SK-N-SH treated with all-trans-retinoic acid at 6 μM for 48 hours (cell line): ENCODE measurements around the gene FHIT.

ENCODE experiments used
- ATAC-seq: fragments of 200-7000 bp; cut with Tn5 transposase; 3 replicates; pipeline ENCODE4 v1.9.1; 2020; ENCODE audit warnings: mild to moderate bottlenecking, moderate library complexity
- ARNTL ChIP-seq: fragments of 450-650 bp; formaldehyde crosslinking; IDR thresholded peaks from 2 replicates; pipeline ENCODE4 v1.5.0; 2020; ENCODE audit warnings: low read depth, mild to moderate bottlenecking, moderate library complexity, borderline replicate concordance
- BACH2 ChIP-seq: fragments of 250-450 bp; sonication (Bioruptor Pico); IDR thresholded peaks from 2 replicates; pipeline ENCODE4 v1.9.0; 2021; ENCODE audit warnings: mild to moderate bottlenecking, borderline replicate concordance
- CSDC2 ChIP-seq: fragments of 250-450 bp; sonication (Bioruptor Pico); IDR thresholded peaks from 2 replicates; pipeline ENCODE4 v1.5.0; 2020; ENCODE audit warnings: mild to moderate bottlenecking, moderate library complexity
- ESRRG ChIP-seq: fragments of 250-450 bp; sonication (Bioruptor Pico); IDR thresholded peaks from 2 replicates; pipeline ENCODE4 v1.6.1; 2021; ENCODE audit warnings: mild to moderate bottlenecking
- ISL1 ChIP-seq: fragments of 250-450 bp; sonication (Bioruptor Pico); IDR thresholded peaks from 2 replicates; pipeline ENCODE4 v2.1.2; 2022; ENCODE audit warnings: mild to moderate bottlenecking, moderate library complexity
- OSR1 ChIP-seq: fragments of 250-450 bp; sonication (Bioruptor Pico); IDR thresholded peaks from 2 replicates; pipeline ENCODE4 v1.8.0; 2022; ENCODE audit warnings: moderate library complexity, mild to moderate bottlenecking, inconsistent platforms
- PPARA ChIP-seq: fragments of 250-450 bp; sonication (Bioruptor Pico); IDR thresholded peaks from 2 replicates; pipeline ENCODE4 v1.5.0; 2020; ENCODE audit warnings: mild to moderate bottlenecking, borderline replicate concordance
- SNAI2 ChIP-seq: fragments of 250-450 bp; sonication (Bioruptor Pico); IDR thresholded peaks from 2 replicates; pipeline ENCODE4 v1.5.0; 2020; ENCODE audit warnings: mild to moderate bottlenecking, moderate library complexity
- TCF4 ChIP-seq: fragments of 250-450 bp; sonication (Bioruptor Pico); IDR thresholded peaks from 2 replicates; pipeline ENCODE4 v1.8.0; 2021; ENCODE audit warnings: mild to moderate bottlenecking, moderate library complexity, borderline replicate concordance
- TOX ChIP-seq: fragments of 250-450 bp; sonication (Bioruptor Pico); IDR thresholded peaks from 2 replicates; pipeline ENCODE4 v1.8.0; 2021; ENCODE audit warnings: mild to moderate bottlenecking, moderate library complexity, borderline replicate concordance
- ZC3H10 ChIP-seq: fragments of 250-450 bp; sonication (Bioruptor Pico); IDR thresholded peaks from 2 replicates; pipeline ENCODE4 v1.5.1; 2021; ENCODE audit warnings: mild to moderate bottlenecking, moderate library complexity
- ZFP3 ChIP-seq: fragments of 250-450 bp; sonication (Bioruptor Pico); IDR thresholded peaks from 2 replicates; pipeline ENCODE4 v1.5.0; 2020; ENCODE audit warnings: mild to moderate bottlenecking, moderate library complexity
- ZFP30 ChIP-seq: fragments of 450-650 bp; formaldehyde crosslinking; IDR thresholded peaks from 2 replicates; pipeline ENCODE4 v1.5.0; 2022; ENCODE audit warnings: mild to moderate bottlenecking, moderate library complexity
- ZNF565 ChIP-seq: fragments of 450-650 bp; formaldehyde crosslinking; conservative IDR thresholded peaks from 2 replicates; pipeline ENCODE4 v1.5.0; 2020; ENCODE audit warnings: low read depth, mild to moderate bottlenecking, moderate library complexity
- ZNF70 ChIP-seq: fragments of 450-650 bp; formaldehyde crosslinking; IDR thresholded peaks from 2 replicates; pipeline ENCODE4 v1.5.0; 2020; ENCODE audit warnings: mild to moderate bottlenecking, moderate library complexity
- ZNF8 ChIP-seq: fragments of 450-650 bp; formaldehyde crosslinking; IDR thresholded peaks from 2 replicates; pipeline ENCODE4 v1.5.0; 2020; ENCODE audit warnings: mild to moderate bottlenecking, moderate library complexity
- TF ChIP-seq, protein P1 (sequence below): fragments of 250-450 bp; sonication (Bioruptor Pico); IDR thresholded peaks from 2 replicates; pipeline ENCODE4 v1.5.1; 2021; ENCODE audit warnings: mild to moderate bottlenecking, moderate library complexity
- TF ChIP-seq, protein P2 (sequence below): fragments of 250-450 bp; sonication (Bioruptor Pico); IDR thresholded peaks from 2 replicates; pipeline ENCODE4 v1.8.0; 2020; ENCODE audit warnings: mild to moderate bottlenecking, moderate library complexity, borderline replicate concordance
- TF ChIP-seq, protein P3 (sequence below): fragments of 250-450 bp; sonication (Bioruptor Pico); IDR thresholded peaks from 2 replicates; pipeline ENCODE4 v1.5.1; 2020; ENCODE audit warnings: low read depth, mild to moderate bottlenecking, moderate library complexity

Gene FHIT

DNA sequence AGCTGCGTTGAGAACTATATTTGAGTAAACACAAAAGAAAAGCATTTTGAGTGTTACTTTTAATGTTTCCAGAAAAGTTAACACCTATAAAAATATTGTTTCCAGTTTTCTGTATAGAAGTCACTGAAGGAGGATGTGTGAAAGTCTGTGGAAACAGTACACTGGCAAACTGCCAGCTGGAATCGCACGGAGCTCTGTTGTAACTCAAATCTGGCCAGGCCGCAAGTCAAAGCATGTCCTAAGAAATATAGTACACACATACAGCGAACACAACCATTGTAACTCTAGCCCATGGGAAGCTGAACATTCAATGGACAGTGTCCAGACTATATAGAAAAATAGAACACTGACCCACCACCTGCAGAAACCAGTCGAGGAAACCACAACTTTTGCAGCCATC, 657.2 kb downstream of the FHIT start:
- TF ChIP-seq ZNF70 (CRISPR knock-in tag) = no peak
- no peak for TF ChIP-seq ESRRG (CRISPR knock-in tag)
- TF ChIP-seq ZC3H10 = no peak
- TF ChIP-seq ISL1 (CRISPR knock-in tag) = no peak
- no peak for TF ChIP-seq PPARA
- no peak for TF ChIP-seq ZFP3 (CRISPR knock-in tag)
- TF ChIP-seq TOX (CRISPR knock-in tag) = no peak
- TF ChIP-seq, protein P1, sequence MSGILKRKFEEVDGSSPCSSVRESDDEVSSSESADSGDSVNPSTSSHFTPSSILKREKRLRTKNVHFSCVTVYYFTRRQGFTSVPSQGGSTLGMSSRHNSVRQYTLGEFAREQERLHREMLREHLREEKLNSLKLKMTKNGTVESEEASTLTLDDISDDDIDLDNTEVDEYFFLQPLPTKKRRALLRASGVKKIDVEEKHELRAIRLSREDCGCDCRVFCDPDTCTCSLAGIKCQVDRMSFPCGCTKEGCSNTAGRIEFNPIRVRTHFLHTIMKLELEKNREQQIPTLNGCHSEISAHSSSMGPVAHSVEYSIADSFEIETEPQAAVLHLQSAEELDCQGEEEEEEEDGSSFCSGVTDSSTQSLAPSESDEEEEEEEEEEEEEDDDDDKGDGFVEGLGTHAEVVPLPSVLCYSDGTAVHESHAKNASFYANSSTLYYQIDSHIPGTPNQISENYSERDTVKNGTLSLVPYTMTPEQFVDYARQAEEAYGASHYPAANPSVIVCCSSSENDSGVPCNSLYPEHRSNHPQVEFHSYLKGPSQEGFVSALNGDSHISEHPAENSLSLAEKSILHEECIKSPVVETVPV (CRISPR knock-in tag) = no peak
- TF ChIP-seq CSDC2 (CRISPR knock-in tag) = no peak
- TF ChIP-seq OSR1 (CRISPR knock-in tag) = no peak
- TF ChIP-seq ARNTL = no peak
- TF ChIP-seq, protein P2, sequence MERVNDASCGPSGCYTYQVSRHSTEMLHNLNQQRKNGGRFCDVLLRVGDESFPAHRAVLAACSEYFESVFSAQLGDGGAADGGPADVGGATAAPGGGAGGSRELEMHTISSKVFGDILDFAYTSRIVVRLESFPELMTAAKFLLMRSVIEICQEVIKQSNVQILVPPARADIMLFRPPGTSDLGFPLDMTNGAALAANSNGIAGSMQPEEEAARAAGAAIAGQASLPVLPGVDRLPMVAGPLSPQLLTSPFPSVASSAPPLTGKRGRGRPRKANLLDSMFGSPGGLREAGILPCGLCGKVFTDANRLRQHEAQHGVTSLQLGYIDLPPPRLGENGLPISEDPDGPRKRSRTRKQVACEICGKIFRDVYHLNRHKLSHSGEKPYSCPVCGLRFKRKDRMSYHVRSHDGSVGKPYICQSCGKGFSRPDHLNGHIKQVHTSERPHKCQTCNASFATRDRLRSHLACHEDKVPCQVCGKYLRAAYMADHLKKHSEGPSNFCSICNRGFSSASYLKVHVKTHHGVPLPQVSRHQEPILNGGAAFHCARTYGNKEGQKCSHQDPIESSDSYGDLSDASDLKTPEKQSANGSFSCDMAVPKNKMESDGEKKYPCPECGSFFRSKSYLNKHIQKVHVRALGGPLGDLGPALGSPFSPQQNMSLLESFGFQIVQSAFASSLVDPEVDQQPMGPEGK (CRISPR knock-in tag) = no peak
- TF ChIP-seq ZFP30 = no peak
- TF ChIP-seq ZNF8 (CRISPR knock-in tag) = no peak
- TF ChIP-seq, protein P3, sequence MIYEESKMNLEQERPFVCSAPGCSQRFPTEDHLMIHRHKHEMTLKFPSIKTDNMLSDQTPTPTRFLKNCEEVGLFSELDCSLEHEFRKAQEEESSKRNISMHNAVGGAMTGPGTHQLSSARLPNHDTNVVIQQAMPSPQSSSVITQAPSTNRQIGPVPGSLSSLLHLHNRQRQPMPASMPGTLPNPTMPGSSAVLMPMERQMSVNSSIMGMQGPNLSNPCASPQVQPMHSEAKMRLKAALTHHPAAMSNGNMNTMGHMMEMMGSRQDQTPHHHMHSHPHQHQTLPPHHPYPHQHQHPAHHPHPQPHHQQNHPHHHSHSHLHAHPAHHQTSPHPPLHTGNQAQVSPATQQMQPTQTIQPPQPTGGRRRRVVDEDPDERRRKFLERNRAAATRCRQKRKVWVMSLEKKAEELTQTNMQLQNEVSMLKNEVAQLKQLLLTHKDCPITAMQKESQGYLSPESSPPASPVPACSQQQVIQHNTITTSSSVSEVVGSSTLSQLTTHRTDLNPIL = no peak
- TF ChIP-seq SNAI2 = no peak
- no peak for ATAC-seq

DNA sequence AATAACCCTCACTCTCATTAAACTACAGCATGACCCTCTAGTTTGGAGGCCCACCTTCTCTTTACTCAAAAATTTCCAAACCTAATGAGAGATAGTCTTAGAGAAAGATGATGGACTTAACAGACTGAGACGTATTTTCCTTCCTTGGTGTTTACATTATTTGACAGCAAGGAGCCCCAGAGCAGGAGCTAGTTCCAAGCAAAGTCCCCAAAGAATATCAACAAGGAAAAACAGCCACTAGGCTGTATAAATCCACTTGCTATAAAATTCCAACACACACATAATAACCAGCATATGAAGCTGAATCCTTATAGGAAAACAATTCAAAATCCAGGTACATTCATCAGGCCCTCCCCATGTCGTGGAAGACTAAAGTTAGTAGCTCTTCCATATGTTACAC, 660.0 kb downstream of the FHIT start:
- no peak for ATAC-seq
- no peak for TF ChIP-seq ZFP30
- no peak for TF ChIP-seq ZNF8 (CRISPR knock-in tag)
- TF ChIP-seq, protein P2 (CRISPR knock-in tag) = no peak
- TF ChIP-seq BACH2 = no peak
- TF ChIP-seq, protein P3 = no peak

DNA sequence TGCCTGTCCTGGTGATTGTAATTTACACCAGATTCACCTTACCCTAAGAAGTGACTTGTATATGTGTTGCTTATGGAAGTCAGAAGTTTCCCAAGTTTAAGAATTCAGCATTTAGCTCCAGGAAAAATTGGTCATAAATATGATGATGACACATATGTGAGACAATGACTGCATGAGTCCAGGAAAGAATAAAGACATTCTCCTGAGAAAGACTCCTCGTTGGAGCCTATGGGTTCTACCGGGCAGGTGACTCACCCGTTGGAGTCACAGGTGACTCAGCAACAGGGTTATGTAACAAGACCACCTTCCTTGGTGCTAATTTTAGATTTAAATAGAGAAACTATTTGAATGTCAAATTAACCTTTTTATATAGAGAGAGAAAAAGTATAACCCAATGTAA, 662.4 kb downstream of the FHIT start:
- peak; percentile 66 for ATAC-seq
- no peak for TF ChIP-seq PPARA
- no peak for TF ChIP-seq TOX (CRISPR knock-in tag)
- TF ChIP-seq ZFP30 = no peak

DNA sequence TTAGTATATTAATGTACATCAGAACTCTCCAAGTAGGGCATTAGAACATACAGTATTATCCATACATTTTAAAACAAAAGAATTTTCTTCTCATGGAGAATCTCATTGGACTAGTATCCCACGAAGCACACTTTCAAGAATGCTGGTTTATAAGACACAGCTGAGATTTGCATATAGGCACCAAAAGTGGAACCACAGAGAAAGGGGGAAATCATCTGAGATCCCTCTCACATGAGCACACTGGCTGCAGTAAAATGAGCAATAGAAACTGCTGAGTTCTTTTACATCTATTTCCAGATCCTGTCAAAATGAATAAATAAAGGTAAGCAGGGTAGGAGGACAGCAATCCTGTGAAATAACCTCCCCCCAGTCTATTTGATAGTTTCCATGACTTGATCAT, 665.3 kb downstream of the FHIT start:
- TF ChIP-seq, protein P2 (CRISPR knock-in tag) = no peak
- TF ChIP-seq ZFP3 (CRISPR knock-in tag) (no peak), TOX (CRISPR knock-in tag) (no peak), PPARA (no peak), ZC3H10 (no peak), ARNTL (no peak), TCF4 (CRISPR knock-in tag) (no peak), OSR1 (CRISPR knock-in tag) (no peak), ZFP30 (no peak), ISL1 (CRISPR knock-in tag) (no peak), ZNF565 (no peak), BACH2 (no peak), ZNF70 (CRISPR knock-in tag) (no peak), ZNF8 (CRISPR knock-in tag) (no peak)
- ATAC-seq = no peak
